H1 (cell line): ENCODE measurements around the gene DPP4. TPM values are rescaled to one million over a fixed set of nuclear protein-coding genes. Genes with fewer than 3 reads are reported as not detected.

Experiments
- CTCF ChIA-PET: fragments of 300-600 bp; sonication (Branson Sonifier 250); formaldehyde crosslinking; loops from one replicate; lab custom pipeline; 2021; ENCODE audit not compliant: partially characterized antibody; lab: Charles Lee
- POLR2A ChIA-PET: fragments of 300-600 bp; sonication (Branson Sonifier 250); formaldehyde crosslinking; loops from one replicate; lab custom pipeline; 2021; ENCODE audit warnings: inconsistent platforms; ENCODE audit not compliant: partially characterized antibody; lab: Charles Lee
- DNase-seq, 2 experiments: peaks; one replicate each; pipeline versions ENCODE4 v3.0.0 to v3.0.0-alpha.2; 2010 to 2022; ENCODE audit warnings: low spot score in 2 of 2, low read depth in 1 of 2, mixed read lengths in 1 of 2
- FAIRE-seq: peaks from 2 replicates; lab custom pipeline; 2011; peaks lifted over from hg19 to GRCh38; lab: Jason Lieb, UNC
- H2AFZ ChIP-seq: 2 replicates; pipeline ENCODE4 v1.8.1; 2012; ENCODE audit warnings: low read length, inconsistent platforms
- H2AK5ac ChIP-seq: 2 replicates; pipeline ENCODE4 v1.6.1; 2013; ENCODE audit warnings: low read depth, low read length
- H2BK120ac ChIP-seq: replicated peaks from 2 replicates; pipeline ENCODE3; 2013; ENCODE audit warnings: low read depth, low read length, inconsistent platforms
- H2BK12ac ChIP-seq: 2 replicates; pipeline ENCODE4 v1.6.1; 2013; ENCODE audit warnings: low read depth, low read length
- H2BK15ac ChIP-seq: 2 replicates; pipeline ENCODE4 v1.6.1; 2013; ENCODE audit warnings: low read length
- H2BK20ac ChIP-seq: 2 replicates; pipeline ENCODE4 v1.6.1; 2013; ENCODE audit warnings: low read length
- H2BK5ac ChIP-seq: 2 replicates; pipeline ENCODE4 v1.6.1; 2013; ENCODE audit warnings: low read depth, low read length
- H3K14ac ChIP-seq: 2 replicates; pipeline ENCODE4 v1.6.1; 2013; ENCODE audit warnings: inconsistent platforms; ENCODE audit not compliant: insufficient read length
- H3K18ac ChIP-seq: 2 replicates; pipeline ENCODE4 v1.6.1; 2013; ENCODE audit warnings: low read length; ENCODE audit errors: extremely low read depth
- H3K23ac ChIP-seq: 2 replicates; pipeline ENCODE4 v1.6.1; 2013; ENCODE audit warnings: inconsistent platforms; ENCODE audit not compliant: insufficient read length
- H3K23me2 ChIP-seq: 2 replicates; pipeline ENCODE4 v1.6.1; 2013; ENCODE audit warnings: low read depth, low read length
- H3K27ac ChIP-seq: 2 replicates; pipeline ENCODE4 v1.6.1; 2011; ENCODE audit warnings: low read depth, low read length, inconsistent platforms
- H3K27me3 ChIP-seq, 4 experiments: replicated peaks in 1 of 4; 1 replicate in 1 of 4; 2 replicates in 3 of 4; pipeline versions ENCODE4 v1.6.1 to v1.8.1; 2011 to 2013; ENCODE audit warnings: low read length in 3 of 4, mild to moderate bottlenecking in 3 of 4, inconsistent platforms in 2 of 4, mixed read lengths in 2 of 4, moderate library complexity in 1 of 4; ENCODE audit not compliant: control insufficient read depth in 3 of 4, insufficient read depth in 3 of 4; ENCODE audit errors: extremely low read depth in 1 of 4
- H3K36me3 ChIP-seq, 4 experiments: 2 replicates each; pipeline versions ENCODE4 v1.6.1 to v1.8.1; 2011 to 2013; ENCODE audit warnings: mild to moderate bottlenecking in 4 of 4, low read length in 3 of 4, moderate library complexity in 2 of 4, control low read depth in 1 of 4, inconsistent platforms in 1 of 4; ENCODE audit not compliant: insufficient read depth in 4 of 4, control insufficient read depth in 2 of 4
- H3K4ac ChIP-seq: replicated peaks from 2 replicates; pipeline ENCODE3; 2013; ENCODE audit warnings: low read length, low read depth, mixed read lengths, inconsistent platforms; ENCODE audit not compliant: insufficient read length
- H3K4me1 ChIP-seq, 4 experiments: replicated peaks in 1 of 4; 1 replicate in 1 of 4; 2 replicates in 3 of 4; pipeline versions ENCODE4 v1.6.1 to v1.8.1; 2011 to 2013; ENCODE audit warnings: low read length in 3 of 4, inconsistent platforms in 2 of 4, mixed read lengths in 1 of 4; ENCODE audit not compliant: insufficient read depth in 4 of 4, control insufficient read depth in 3 of 4
- H3K4me2 ChIP-seq, 2 experiments: 2 replicates each; pipeline versions ENCODE4 v1.6.1 to v1.8.1; 2011 to 2013; ENCODE audit warnings: low read depth in 2 of 2, low read length in 2 of 2, control low read depth in 1 of 2, inconsistent platforms in 1 of 2, mild to moderate bottlenecking in 1 of 2; ENCODE audit not compliant: insufficient read depth in 1 of 2
- H3K4me3 ChIP-seq, 4 experiments: fragments of 200-600, 300-600 bp in 1 of 4; sonication (generic), shearing (Covaris generic), sonication (Bioruptor Twin) in 1 of 4; 2 replicates each; pipeline versions ENCODE4 v1.5.1 to v1.8.1; 2011 to 2016; ENCODE audit warnings: low read length in 4 of 4, low read depth in 3 of 4, control low read depth in 2 of 4, inconsistent platforms in 2 of 4, mild to moderate bottlenecking in 2 of 4, mixed read lengths in 1 of 4, moderate library complexity in 1 of 4; ENCODE audit not compliant: insufficient read depth in 2 of 4; ENCODE audit errors: extremely low read depth in 1 of 4
- H3K56ac ChIP-seq: replicated peaks from 2 replicates; pipeline ENCODE3; 2013; ENCODE audit warnings: low read depth, mild to moderate bottlenecking, mixed read lengths, low read length, inconsistent platforms; ENCODE audit not compliant: insufficient read length
- H3K79me1 ChIP-seq: 2 replicates; pipeline ENCODE4 v1.6.1; 2013; ENCODE audit warnings: low read depth, low read length, control low read depth
- H3K79me2 ChIP-seq, 2 experiments: 2 replicates each; pipeline versions ENCODE4 v1.6.1 to v1.8.1; 2012 to 2013; ENCODE audit warnings: low read length in 2 of 2, mild to moderate bottlenecking in 2 of 2, inconsistent platforms in 1 of 2; ENCODE audit not compliant: insufficient read depth in 2 of 2, control insufficient read depth in 1 of 2
- H3K9ac ChIP-seq, 4 experiments: replicated peaks in 1 of 4; 1 replicate in 1 of 4; 2 replicates in 3 of 4; pipeline versions ENCODE4 v1.6.1 to v1.8.1; 2011 to 2013; ENCODE audit warnings: low read depth in 3 of 4, low read length in 3 of 4, control low read depth in 2 of 4, mild to moderate bottlenecking in 2 of 4, moderate library complexity in 2 of 4, inconsistent platforms in 1 of 4; ENCODE audit errors: extremely low read depth in 1 of 4
- H3K9me3 ChIP-seq, 2 experiments: 2 replicates each; pipeline versions ENCODE4 v1.6.1 to v1.8.1; 2012 to 2013; ENCODE audit warnings: mild to moderate bottlenecking in 2 of 2, moderate library complexity in 2 of 2, control low read depth in 1 of 2, inconsistent platforms in 1 of 2, low read depth in 1 of 2, low read length in 1 of 2, mixed read lengths in 1 of 2; ENCODE audit not compliant: insufficient read depth in 2 of 2
- H4K20me1 ChIP-seq, 2 experiments: replicated peaks in 1 of 2; 2 replicates each; pipeline versions ENCODE3 to v1.8.1; 2011 to 2013; ENCODE audit warnings: inconsistent platforms in 2 of 2, low read length in 2 of 2, mild to moderate bottlenecking in 1 of 2; ENCODE audit not compliant: insufficient read depth in 2 of 2, control insufficient read depth in 1 of 2
- H4K5ac ChIP-seq: 2 replicates; pipeline ENCODE4 v1.6.1; 2013; ENCODE audit warnings: low read length, low read depth, mixed read lengths, inconsistent platforms; ENCODE audit not compliant: insufficient read length
- H4K8ac ChIP-seq: 2 replicates; pipeline ENCODE4 v1.8.0; 2013; ENCODE audit warnings: mild to moderate bottlenecking, moderate library complexity, low read length, inconsistent platforms; ENCODE audit not compliant: insufficient read depth; ENCODE audit errors: extremely low read depth
- H4K91ac ChIP-seq: replicated peaks from 2 replicates; pipeline ENCODE3; 2013; ENCODE audit warnings: low read length, mixed read lengths, inconsistent platforms; ENCODE audit not compliant: insufficient read length
- HDAC2 ChIP-seq, 2 experiments: fragments of 300-600 bp in 1 of 2; sonication (generic) in 1 of 2; IDR thresholded peaks; 2 replicates each; pipeline ENCODE4 v1.6.1; 2011 to 2012; ENCODE audit warnings: low read depth in 2 of 2, low read length in 2 of 2, mild to moderate bottlenecking in 2 of 2, moderate library complexity in 2 of 2, borderline replicate concordance in 1 of 2, inconsistent platforms in 1 of 2
- POU5F1 ChIP-seq: IDR thresholded peaks from 2 replicates; pipeline ENCODE4 v1.6.1; 2011; ENCODE audit warnings: low read depth, mild to moderate bottlenecking, low read length, moderate library complexity
- RAD21 ChIP-seq, 2 experiments: IDR thresholded peaks in 1 of 2; conservative IDR thresholded peaks in 1 of 2; 2 replicates each; pipeline ENCODE4 v1.6.1; 2011; ENCODE audit warnings: low read depth in 2 of 2, low read length in 2 of 2, improper control_type of control experiment in 1 of 2, inconsistent platforms in 1 of 2, mild to moderate bottlenecking in 1 of 2, moderate library complexity in 1 of 2
- SAP30 ChIP-seq: fragments of 300-600 bp; sonication (generic); IDR thresholded peaks from 2 replicates; pipeline ENCODE4 v1.7.1; 2012; ENCODE audit warnings: low read length, moderate library complexity, mild to moderate bottlenecking, inconsistent platforms; ENCODE audit not compliant: insufficient read depth, insufficient replicate concordance
- SP1 ChIP-seq: IDR thresholded peaks from 2 replicates; pipeline ENCODE4 v1.6.1; 2011; ENCODE audit warnings: low read depth, low read length
- SP4 ChIP-seq: IDR thresholded peaks from 2 replicates; pipeline ENCODE4 v1.6.1; 2012; ENCODE audit warnings: low read length, inconsistent platforms
- TAF1 ChIP-seq: IDR thresholded peaks from 2 replicates; pipeline ENCODE4 v1.6.1; 2011; ENCODE audit warnings: mild to moderate bottlenecking, low read depth, low read length
- WGBS, 2 experiments: shearing (Covaris generic) in 1 of 2; methylation state at CpG; one replicate each; pipeline versions ENCODE4 v1.1.6 to v1.1.7; 2013 to 2015; ENCODE audit warnings: low lambda C conversion rate in 2 of 2, mixed read lengths in 2 of 2, inconsistent platforms in 1 of 2, low coverage in 1 of 2, missing lambda C conversion rate in 1 of 2; ENCODE audit not compliant: insufficient replicate concordance in 2 of 2, insufficient coverage in 1 of 2, insufficient read length in 1 of 2; ENCODE audit errors: extremely low coverage in 1 of 2, missing lambda C conversion rate in 1 of 2; 5-methylcytosine and 5-hydroxymethylcytosine counted together
- polyA plus RNA-seq, 7 experiments: library from polyadenylated mRNA; depleted of rRNA in 3 of 7; stranded (reverse) in 5 of 7; unstranded in 2 of 7; fragments of >200 nt in 5 of 7; fragments of 200-250 nt in 2 of 7; gene quantifications; 1 replicate in 5 of 7; 2 replicates in 1 of 7; 4 replicates in 1 of 7; pipeline versions ENCODE4 v1.2.1 to v1.2.3, GENCODE V29; 2011 to 2013; ENCODE audit warnings: missing spikeins in 2 of 7, mixed read lengths in 2 of 7
- total RNA-seq: library from RNA; stranded (reverse); fragmentation: NEBNext Ultra II Directional; extraction: Animal tissue kit (Norgen Biotek cat#: 25700); gene quantifications from 2 replicates; pipeline ENCODE4 v1.2.1, GENCODE V29; 2021
- TF ChIP-seq, protein P1 (sequence below): IDR thresholded peaks from 2 replicates; pipeline ENCODE4 v1.6.1; 2012; ENCODE audit warnings: inconsistent platforms

The DPP4 gene
- total and polyA plus RNA-seq, 2 of the 8 experiments (the other 6 are each of a cell fraction or from before 2014, with no cell fraction given): 1.3 to 3.1 TPM

DNA sequence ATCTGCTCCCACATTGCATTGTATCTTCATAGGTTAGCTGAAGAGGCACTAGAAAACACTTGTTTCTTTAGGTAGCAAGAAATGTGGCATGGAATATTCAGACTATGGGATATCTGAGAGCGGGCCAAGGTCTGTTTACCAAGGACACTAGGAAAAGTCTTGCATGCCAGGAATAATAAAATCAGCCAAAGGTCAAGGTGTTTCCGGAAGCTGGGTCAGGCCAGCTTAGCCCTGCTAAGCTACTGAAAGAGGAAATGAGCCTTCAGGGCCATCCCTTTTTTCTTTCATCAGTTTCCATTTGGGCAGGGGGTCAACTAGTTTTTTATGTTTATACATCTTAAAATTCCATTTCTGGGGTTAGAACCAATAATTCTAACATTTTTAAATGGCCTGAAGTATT lies 101.1 kb downstream of the DPP4 start:
- no peak overlapping the region for H3K23ac ChIP-seq

More for the DNA sequence above, 101.1 kb downstream of the DPP4 start:
- DNase-seq (no peak), FAIRE-seq (no peak)
- no peak overlapping the region for H4K91ac ChIP-seq
- no peaks in the 10 kb centered on the region for H3K27me3 ChIP-seq
- no peak overlapping the region for H2BK120ac ChIP-seq
- H2BK12ac ChIP-seq: no peak overlapping the region
- no peaks in the 10 kb centered on the region for H3K9me3 ChIP-seq
- no peak overlapping the region for H3K4me3 ChIP-seq
- WGBS, 2 experiments: 78% methylated on average over 2 of the region's 2 CpGs; no CpG with 5 or more reads in 1 of the 2 experiments
- no peak overlapping the region for H2BK5ac ChIP-seq
- H3K4me1 ChIP-seq: peaks cover 0 to 4% (median 0%) of the 10 kb centered on the region in 4 experiments; a peak in 2 of 7 replicates
- no peak for TF ChIP-seq TAF1
- TF ChIP-seq HDAC2 (IDR thresholded peaks at IDR 0.05; ENCODE audit: borderline replicate concordance in 1 of 2, low read depth in 2 of 2, low read length in 2 of 2): no peak
- TF ChIP-seq SP1: no peak
- no peak for TF ChIP-seq SP4
- no peak for TF ChIP-seq POU5F1
- no peak for TF ChIP-seq SAP30
- TF ChIP-seq, protein P1, sequence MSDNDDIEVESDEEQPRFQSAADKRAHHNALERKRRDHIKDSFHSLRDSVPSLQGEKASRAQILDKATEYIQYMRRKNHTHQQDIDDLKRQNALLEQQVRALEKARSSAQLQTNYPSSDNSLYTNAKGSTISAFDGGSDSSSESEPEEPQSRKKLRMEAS: no peak
- TF ChIP-seq RAD21 (IDR thresholded peaks at IDR 0.05 in 1 of 2, conservative IDR thresholded peaks at IDR 0.05 in 1 of 2; ENCODE audit: low read depth in 2 of 2, low read length in 2 of 2): no peak
- H3K4ac ChIP-seq: no peak overlapping the region
- no peak overlapping the region for H4K5ac ChIP-seq
- H3K36me3 ChIP-seq: no peaks in the 10 kb centered on the region
- ChIA-PET CTCF (interaction anchor here (2.3 kb wide), 1 partner anchor 386 kb away, joined by 8 read pairs; no protein-coding TSS in a partner anchor), POLR2A (no interaction called here)
- H3K14ac ChIP-seq: no peak overlapping the region
- no peak overlapping the region for H2BK20ac ChIP-seq
- no peak overlapping the region for H2AFZ ChIP-seq
- no peaks in the 10 kb centered on the region for H3K79me1 ChIP-seq
- no peaks in the 10 kb centered on the region for H4K20me1 ChIP-seq
- no peak overlapping the region for H3K27ac ChIP-seq
- H2BK15ac ChIP-seq: no peak overlapping the region
- H3K56ac ChIP-seq: no peak overlapping the region
- no peak overlapping the region for H3K18ac ChIP-seq
- no peaks in the 10 kb centered on the region for H3K79me2 ChIP-seq
- no peak overlapping the region for H4K8ac ChIP-seq
- no peak overlapping the region for H2AK5ac ChIP-seq
- no peak overlapping the region for H3K9ac ChIP-seq
- no peak overlapping the region for H3K4me2 ChIP-seq
- H3K23me2 ChIP-seq: no peaks in the 10 kb centered on the region
